PC-3 (cell line): Measurements from ENCODE around the gene PPFIA1.

Source experiments
- CTCF ChIP-seq: fragments of 300-600 bp; sonication (generic); conservative IDR thresholded peaks from 2 replicates; pipeline ENCODE4 v1.5.1; 2017; ENCODE audit warnings: antibody characterized with exemption, low read depth, mild to moderate bottlenecking, low read length
- EZH2 ChIP-seq: fragments of 300-600 bp; sonication (generic); IDR thresholded peaks from one replicate; pipeline ENCODE4 v1.6.1; 2017; ENCODE audit warnings: antibody characterized with exemption, mild to moderate bottlenecking, low read length; ENCODE audit not compliant: unreplicated experiment

DNA sequence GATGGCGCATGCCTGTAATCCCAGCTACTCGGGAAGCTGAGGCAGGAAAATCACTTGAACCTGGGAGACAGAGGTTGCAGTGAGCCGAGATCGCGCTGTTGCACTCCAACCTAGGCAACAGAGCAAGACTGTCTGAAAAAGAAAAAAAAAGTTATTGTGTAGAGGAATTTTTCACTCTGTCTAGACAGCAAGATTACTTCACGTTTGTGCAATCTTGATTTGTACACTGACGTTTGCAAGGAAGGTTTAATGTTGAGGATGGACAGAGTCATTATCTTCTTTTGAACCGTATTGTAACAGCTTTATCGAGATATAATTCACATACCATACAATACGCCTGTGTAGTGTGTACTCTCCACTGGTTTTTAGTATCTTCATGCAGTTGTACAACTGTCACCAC is 131.5 kb downstream of the PPFIA1 start:
- TF ChIP-seq EZH2 (no peak), CTCF (no peak)
